Skeletal muscle satellite cell (primary cell): ENCODE data around the gene ST6GALNAC5. TPM values are rescaled to one million over a fixed set of nuclear protein-coding genes. Genes with fewer than 3 reads are reported as not detected.
"Not testable (repeated sequence)": the region's sequence is repeated elsewhere in the genome, so short reads cannot be mapped to it uniquely, and the experiment has no call there.

Experiments
- H3K27me3 ChIP-seq: 2 replicates; pipeline ENCODE4 v1.7.0; 2013; ENCODE audit warnings: low read length; ENCODE audit not compliant: control insufficient read depth, insufficient read depth
- H3K36me3 ChIP-seq: 2 replicates; pipeline ENCODE4 v1.7.0; 2013; ENCODE audit warnings: mild to moderate bottlenecking, control low read depth, low read length; ENCODE audit not compliant: insufficient read depth
- H3K4me1 ChIP-seq: 2 replicates; pipeline ENCODE4 v1.7.0; 2013; ENCODE audit warnings: low read length; ENCODE audit not compliant: control insufficient read depth, insufficient read depth
- H3K4me2 ChIP-seq: 2 replicates; pipeline ENCODE4 v1.7.0; 2013; ENCODE audit warnings: mild to moderate bottlenecking, low read length
- H3K4me3 ChIP-seq: 2 replicates; pipeline ENCODE4 v1.7.0; 2013; ENCODE audit warnings: low read length
- H3K9ac ChIP-seq: 2 replicates; pipeline ENCODE4 v1.7.0; 2013; ENCODE audit warnings: mild to moderate bottlenecking, low read depth, low read length, moderate library complexity
- H3K9me3 ChIP-seq: replicated peaks from 2 replicates; pipeline ENCODE4 v1.7.0; 2013; ENCODE audit warnings: mild to moderate bottlenecking, control low read depth, low read length
- total RNA-seq: library from RNA; depleted of rRNA; stranded (reverse); fragments of >200 nt; gene quantifications from 2 replicates; pipeline ENCODE4 v1.2.3, GENCODE V29; 2012; rRNA removed

ST6GALNAC5 gene
- 0.25 TPM in 1 of 2 replicates, not detected in the other for total RNA-seq

GRCh38 chr1:76867342-76868130, at the start of gene ST6GALNAC5:
Gene ST6GALNAC5, plus strand, starts transcription at chr1:76867480.
- H3K9ac ChIP-seq: peak within 1 kb of the TSS; percentile 43
- no peaks in the 10 kb centered on the region for H3K36me3 ChIP-seq
- H3K4me3 ChIP-seq: peak within 1 kb of the TSS; percentile 79
- H3K4me2 ChIP-seq: peak within 1 kb of the TSS; percentile 96
- H3K9me3 ChIP-seq: no peaks in the 10 kb centered on the region
- peaks cover 15% of the 10 kb centered on the region for H3K4me1 ChIP-seq
- peaks cover 15% of the 10 kb centered on the region for H3K27me3 ChIP-seq

GRCh38 chr1:76820028-76820427, 47.3 kb upstream of the ST6GALNAC5 start:
- H3K4me3 ChIP-seq: no peak overlapping the region
- no peaks in the 10 kb centered on the region for H3K36me3 ChIP-seq
- H3K4me1 ChIP-seq: no peaks in the 10 kb centered on the region
- peaks cover 8% of the 10 kb centered on the region for H3K27me3 ChIP-seq
- H3K9me3 ChIP-seq: no peaks in the 10 kb centered on the region
- H3K4me2 ChIP-seq: no peak overlapping the region
- H3K9ac ChIP-seq: no peak overlapping the region

GRCh38 chr1:76822961-76823360, 44.3 kb upstream of the ST6GALNAC5 start:
- H3K27me3 ChIP-seq, H3K4me2 ChIP-seq, H3K4me3 ChIP-seq, H3K36me3 ChIP-seq, H3K9me3 ChIP-seq, H3K9ac ChIP-seq: not testable (repeated sequence)
- H3K4me1 ChIP-seq: peaks cover 11% of the 10 kb centered on the region

- peaks cover 11% of the 10 kb centered on the region for H3K4me1 ChIP-seq
- no peaks in the 10 kb centered on the region for H3K9me3 ChIP-seq
- no peak overlapping the region for H3K4me2 ChIP-seq
- no peak overlapping the region for H3K9ac ChIP-seq
- H3K36me3 ChIP-seq: no peaks in the 10 kb centered on the region
- H3K27me3 ChIP-seq: no peaks in the 10 kb centered on the region
- no peak overlapping the region for H3K4me3 ChIP-seq
Observed at GRCh38 chr1:76824106-76824505, 43.2 kb upstream of the ST6GALNAC5 start.

- Histone ChIP-seq H3K4me2 (peak overlapping the region; percentile 22), H3K4me1 (peaks cover 11% of the 10 kb centered on the region), H3K9ac (no peak overlapping the region), H3K36me3 (no peaks in the 10 kb centered on the region), H3K4me3 (no peak overlapping the region), H3K27me3 (no peaks in the 10 kb centered on the region), H3K9me3 (no peaks in the 10 kb centered on the region)
Observed at GRCh38 chr1:76826072-76826845, 41.0 kb upstream of the ST6GALNAC5 start.

- Histone ChIP-seq H3K4me1 (peaks cover 11% of the 10 kb centered on the region), H3K27me3 (no peaks in the 10 kb centered on the region), H3K36me3 (no peaks in the 10 kb centered on the region), H3K9me3 (no peaks in the 10 kb centered on the region), H3K4me2 (no peak overlapping the region), H3K9ac (no peak overlapping the region), H3K4me3 (no peak overlapping the region)
Observed at GRCh38 chr1:76827066-76827465, 40.2 kb upstream of the ST6GALNAC5 start.

- no peak overlapping the region for H3K4me2 ChIP-seq
- no peaks in the 10 kb centered on the region for H3K9me3 ChIP-seq
- H3K9ac ChIP-seq: no peak overlapping the region
- no peaks in the 10 kb centered on the region for H3K36me3 ChIP-seq
- no peak overlapping the region for H3K4me3 ChIP-seq
- H3K4me1 ChIP-seq: peaks cover 11% of the 10 kb centered on the region
- H3K27me3 ChIP-seq: peaks cover 5% of the 10 kb centered on the region
Observed at GRCh38 chr1:76830373-76830772, 36.9 kb upstream of the ST6GALNAC5 start.

- Histone ChIP-seq H3K9me3 (no peaks in the 10 kb centered on the region), H3K4me3 (no peak overlapping the region)
Observed at GRCh38 chr1:76832521-76832920, 34.8 kb upstream of the ST6GALNAC5 start.

GRCh38 chr1:76833151-76833550, 34.1 kb upstream of the ST6GALNAC5 start:
- no peak overlapping the region for H3K4me3 ChIP-seq
- no peaks in the 10 kb centered on the region for H3K36me3 ChIP-seq

More at GRCh38 chr1:76832521-76832920, 34.8 kb upstream of the ST6GALNAC5 start:
- Histone ChIP-seq H3K4me1 (no peaks in the 10 kb centered on the region), H3K27me3 (peaks cover 15% of the 10 kb centered on the region), H3K36me3 (no peaks in the 10 kb centered on the region), H3K9ac (no peak overlapping the region), H3K4me2 (no peak overlapping the region)

GRCh38 chr1:76833856-76834255, 33.4 kb upstream of the ST6GALNAC5 start:
- Histone ChIP-seq H3K4me3 (no peak overlapping the region), H3K36me3 (no peaks in the 10 kb centered on the region), H3K9ac (no peak overlapping the region), H3K4me1 (no peaks in the 10 kb centered on the region), H3K27me3 (peaks cover 15% of the 10 kb centered on the region), H3K9me3 (no peaks in the 10 kb centered on the region), H3K4me2 (no peak overlapping the region)

More at GRCh38 chr1:76833151-76833550, 34.1 kb upstream of the ST6GALNAC5 start:
- Histone ChIP-seq H3K27me3 (peaks cover 15% of the 10 kb centered on the region), H3K9ac (no peak overlapping the region), H3K9me3 (no peaks in the 10 kb centered on the region), H3K4me1 (no peaks in the 10 kb centered on the region), H3K4me2 (no peak overlapping the region)

- no peaks in the 10 kb centered on the region for H3K4me1 ChIP-seq
- H3K27me3 ChIP-seq: peaks cover 15% of the 10 kb centered on the region
- no peak overlapping the region for H3K9ac ChIP-seq
- H3K36me3 ChIP-seq: no peaks in the 10 kb centered on the region
- no peak overlapping the region for H3K4me3 ChIP-seq
- H3K9me3 ChIP-seq: no peaks in the 10 kb centered on the region
- H3K4me2 ChIP-seq: no peak overlapping the region
Observed at GRCh38 chr1:76835203-76835602, 32.1 kb upstream of the ST6GALNAC5 start.
